Neural cell (in vitro differentiated cells): ENCODE measurements around the gene DCTN4. TPM values are rescaled to one million over a fixed set of nuclear protein-coding genes. Genes with fewer than 3 reads are reported as not detected.

ENCODE experiments used
- H2AFZ ChIP-seq: fragments of 200-600, 300-800 bp; sonication (generic), shearing (Covaris generic); 2 replicates; pipeline ENCODE4 v1.6.0; 2014; ENCODE audit warnings: low read depth, mild to moderate bottlenecking, antibody characterized with exemption, low read length, moderate library complexity
- H3F3A ChIP-seq: fragments of 200-600 bp; shearing (Covaris generic); 2 replicates; pipeline ENCODE4 v1.6.1; 2016; ENCODE audit warnings: mild to moderate bottlenecking, moderate library complexity, mixed read lengths, antibody characterized with exemption, low read length; ENCODE audit not compliant: insufficient read depth, poor library complexity, severe bottlenecking
- H3K27ac ChIP-seq: fragments of 200-600, 300-800 bp; sonication (generic), shearing (Covaris generic); 2 replicates; pipeline ENCODE4 v1.5.1; 2014; ENCODE audit warnings: mild to moderate bottlenecking, low read length, moderate library complexity
- H3K27me3 ChIP-seq: fragments of 300-800, 200-600 bp; sonication (generic), shearing (Covaris generic); 2 replicates; pipeline ENCODE4 v1.6.0; 2014; ENCODE audit warnings: mild to moderate bottlenecking, low read depth, low read length, moderate library complexity; ENCODE audit not compliant: insufficient read depth
- H3K36me3 ChIP-seq: fragments of 300-800, 200-600 bp; sonication (generic), shearing (Covaris generic); 2 replicates; pipeline ENCODE4 v1.5.1; 2014; ENCODE audit warnings: mild to moderate bottlenecking, antibody characterized with exemption, low read length, moderate library complexity; ENCODE audit not compliant: insufficient read depth
- H3K4me2 ChIP-seq: fragments of 300-800, 200-600 bp; sonication (generic), shearing (Covaris generic); 2 replicates; pipeline ENCODE4 v1.6.0; 2014; ENCODE audit warnings: mild to moderate bottlenecking, low read length
- H3K4me3 ChIP-seq: fragments of 300-800, 200-600 bp; sonication (generic), shearing (Covaris generic); 2 replicates; pipeline ENCODE4 v1.5.1; 2014; ENCODE audit warnings: mild to moderate bottlenecking, low read length, moderate library complexity
- H3K79me2 ChIP-seq: fragments of 200-600 bp; shearing (Covaris generic); replicated peaks from 2 replicates; pipeline ENCODE4 v1.6.0; 2014; ENCODE audit warnings: mild to moderate bottlenecking, low read length, moderate library complexity; ENCODE audit not compliant: insufficient read depth
- H3K9ac ChIP-seq: fragments of 300-800, 200-600 bp; sonication (generic), shearing (Covaris generic); 2 replicates; pipeline ENCODE4 v1.6.1; 2016; ENCODE audit warnings: mild to moderate bottlenecking, low read length, mixed read lengths
- H3K9me2 ChIP-seq: fragments of 200-600 bp; shearing (Covaris generic); 2 replicates; pipeline ENCODE4 v1.6.1; 2016; ENCODE audit warnings: mild to moderate bottlenecking, low read length, mixed read lengths; ENCODE audit not compliant: insufficient read depth
- H3K9me3 ChIP-seq: fragments of 200-600, 300-800 bp; sonication (generic), shearing (Covaris generic); 2 replicates; pipeline ENCODE4 v1.6.1; 2016; ENCODE audit warnings: mild to moderate bottlenecking, mixed run types, low read length, moderate library complexity, mixed read lengths
- H4K20me1 ChIP-seq: fragments of 200-600 bp; shearing (Covaris generic); 2 replicates; pipeline ENCODE4 v1.6.1; 2016; ENCODE audit warnings: mild to moderate bottlenecking, mixed run types; ENCODE audit not compliant: insufficient read depth
- EP300 ChIP-seq: fragments of 450-650 bp; conservative IDR thresholded peaks from 2 replicates; pipeline ENCODE4 v1.6.1; 2014; ENCODE audit warnings: antibody characterized with exemption, mild to moderate bottlenecking, moderate library complexity; ENCODE audit not compliant: poor library complexity, severe bottlenecking
- EZH2 ChIP-seq: fragments of 200-600, 300-800 bp; shearing (Covaris generic), sonication (generic); IDR thresholded peaks from 2 replicates; pipeline ENCODE4 v1.6.1; 2014; ENCODE audit warnings: antibody characterized with exemption, low read length, borderline replicate concordance, mild to moderate bottlenecking; ENCODE audit not compliant: insufficient read depth, poor library complexity, severe bottlenecking
- MXI1 ChIP-seq: fragments of 450-650 bp; conservative IDR thresholded peaks from 2 replicates; pipeline ENCODE4 v1.6.1; 2014; ENCODE audit warnings: antibody characterized with exemption, mild to moderate bottlenecking; ENCODE audit not compliant: poor library complexity, severe bottlenecking
- POLR2AphosphoS5 ChIP-seq: IDR thresholded peaks from 2 replicates; pipeline ENCODE4 v1.6.1; 2012
- RAD21 ChIP-seq: fragments of 450-650 bp; conservative IDR thresholded peaks from 2 replicates; pipeline ENCODE4 v1.6.1; 2014; ENCODE audit warnings: antibody characterized with exemption, mild to moderate bottlenecking, moderate library complexity
- SMC3 ChIP-seq: fragments of 450-650 bp; conservative IDR thresholded peaks from 2 replicates; pipeline ENCODE4 v1.6.1; 2014; ENCODE audit warnings: antibody characterized with exemption, mild to moderate bottlenecking, moderate library complexity; ENCODE audit not compliant: poor library complexity
- TAF1 ChIP-seq: IDR thresholded peaks from 2 replicates; pipeline ENCODE4 v1.6.1; 2012; ENCODE audit warnings: low read depth
- polyA plus RNA-seq: library from polyadenylated mRNA; depleted of rRNA; stranded (reverse); fragments of >200 nt; gene quantifications from 2 replicates; pipeline ENCODE4 v1.2.3, GENCODE V29; 2014
- TF ChIP-seq, protein P1 (sequence below): IDR thresholded peaks from 2 replicates; pipeline ENCODE4 v1.6.1; 2012; ENCODE audit warnings: borderline replicate concordance
- TF ChIP-seq, protein P2 (sequence below): fragments of 450-650 bp; IDR thresholded peaks from 2 replicates; pipeline ENCODE4 v1.5.1; 2014; ENCODE audit warnings: antibody characterized with exemption, mild to moderate bottlenecking, moderate library complexity; ENCODE audit not compliant: poor library complexity, severe bottlenecking

DCTN4 gene
- polyA plus RNA-seq, 1 donor from 2014 or later, result 117 TPM

DNA sequence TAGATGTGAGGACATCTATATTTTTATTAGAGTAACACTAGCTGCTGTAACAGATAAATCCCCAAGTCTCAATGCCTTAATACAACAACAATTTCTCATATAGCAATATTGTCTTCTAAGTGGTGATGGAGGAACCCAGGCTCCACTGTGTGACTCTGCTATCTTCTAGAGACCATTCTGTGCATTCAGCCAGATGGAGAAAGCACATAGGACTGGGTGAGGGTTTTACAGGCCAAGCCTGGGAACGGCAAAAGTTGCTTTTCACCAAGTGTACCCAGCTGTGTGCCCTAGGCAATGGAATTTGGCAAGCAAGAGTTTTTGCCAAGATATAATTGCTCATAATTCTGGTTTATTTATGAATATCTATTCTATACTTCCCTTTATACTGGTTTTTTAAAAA lies 69.7 kb downstream of the DCTN4 start:
- no peak overlapping the region for H3K4me2 ChIP-seq
- no peaks in the 10 kb centered on the region for H3K27me3 ChIP-seq
- TF ChIP-seq SMC3 (no peak), POLR2AphosphoS5 (no peak), EZH2 (no peak)
- TF ChIP-seq, protein P1, sequence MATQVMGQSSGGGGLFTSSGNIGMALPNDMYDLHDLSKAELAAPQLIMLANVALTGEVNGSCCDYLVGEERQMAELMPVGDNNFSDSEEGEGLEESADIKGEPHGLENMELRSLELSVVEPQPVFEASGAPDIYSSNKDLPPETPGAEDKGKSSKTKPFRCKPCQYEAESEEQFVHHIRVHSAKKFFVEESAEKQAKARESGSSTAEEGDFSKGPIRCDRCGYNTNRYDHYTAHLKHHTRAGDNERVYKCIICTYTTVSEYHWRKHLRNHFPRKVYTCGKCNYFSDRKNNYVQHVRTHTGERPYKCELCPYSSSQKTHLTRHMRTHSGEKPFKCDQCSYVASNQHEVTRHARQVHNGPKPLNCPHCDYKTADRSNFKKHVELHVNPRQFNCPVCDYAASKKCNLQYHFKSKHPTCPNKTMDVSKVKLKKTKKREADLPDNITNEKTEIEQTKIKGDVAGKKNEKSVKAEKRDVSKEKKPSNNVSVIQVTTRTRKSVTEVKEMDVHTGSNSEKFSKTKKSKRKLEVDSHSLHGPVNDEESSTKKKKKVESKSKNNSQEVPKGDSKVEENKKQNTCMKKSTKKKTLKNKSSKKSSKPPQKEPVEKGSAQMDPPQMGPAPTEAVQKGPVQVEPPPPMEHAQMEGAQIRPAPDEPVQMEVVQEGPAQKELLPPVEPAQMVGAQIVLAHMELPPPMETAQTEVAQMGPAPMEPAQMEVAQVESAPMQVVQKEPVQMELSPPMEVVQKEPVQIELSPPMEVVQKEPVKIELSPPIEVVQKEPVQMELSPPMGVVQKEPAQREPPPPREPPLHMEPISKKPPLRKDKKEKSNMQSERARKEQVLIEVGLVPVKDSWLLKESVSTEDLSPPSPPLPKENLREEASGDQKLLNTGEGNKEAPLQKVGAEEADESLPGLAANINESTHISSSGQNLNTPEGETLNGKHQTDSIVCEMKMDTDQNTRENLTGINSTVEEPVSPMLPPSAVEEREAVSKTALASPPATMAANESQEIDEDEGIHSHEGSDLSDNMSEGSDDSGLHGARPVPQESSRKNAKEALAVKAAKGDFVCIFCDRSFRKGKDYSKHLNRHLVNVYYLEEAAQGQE, result no peak
- H3F3A ChIP-seq, result no peaks in the 10 kb centered on the region
- H3K36me3 ChIP-seq, result no peaks in the 10 kb centered on the region
- H3K9me2 ChIP-seq, result no peaks in the 10 kb centered on the region
- H3K79me2 ChIP-seq, result no peaks in the 10 kb centered on the region
- H3K4me3 ChIP-seq, result no peak overlapping the region
- H3K9ac ChIP-seq, result no peak overlapping the region
- no peak overlapping the region for H2AFZ ChIP-seq
- no peaks in the 10 kb centered on the region for H3K9me3 ChIP-seq
- H3K27ac ChIP-seq, result no peak overlapping the region
- H4K20me1 ChIP-seq, result no peaks in the 10 kb centered on the region

DNA sequence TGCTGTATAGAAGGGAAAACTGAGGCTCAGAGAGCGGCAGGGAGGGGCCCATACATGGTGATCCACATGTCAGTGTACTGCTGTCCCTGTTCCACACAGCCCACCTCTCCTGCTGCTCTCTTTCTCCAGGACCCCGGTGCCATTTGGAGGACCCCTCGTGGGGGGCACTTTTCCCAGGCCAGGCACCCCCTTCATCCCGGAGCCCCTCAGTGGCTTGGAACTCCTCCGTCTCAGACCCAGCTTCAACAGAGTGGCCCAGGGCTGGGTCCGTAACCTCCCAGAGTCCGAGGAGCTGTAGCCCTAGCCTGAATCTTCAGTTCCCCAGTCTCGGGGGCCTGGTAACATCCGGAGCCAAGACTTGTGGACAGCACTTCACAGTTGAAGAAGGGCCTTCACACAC lies 82.2 kb downstream of the DCTN4 start:
- H2AFZ ChIP-seq, result no peak overlapping the region
- no peak overlapping the region for H3K27ac ChIP-seq
- no peaks in the 10 kb centered on the region for H3K9me3 ChIP-seq
- no peaks in the 10 kb centered on the region for H4K20me1 ChIP-seq
- H3K4me3 ChIP-seq, result no peak overlapping the region
- H3F3A ChIP-seq, result no peaks in the 10 kb centered on the region
- H3K79me2 ChIP-seq, result no peaks in the 10 kb centered on the region
- TF ChIP-seq, protein P1, result no peak
- TF ChIP-seq RAD21, result no peak
- no peak for TF ChIP-seq POLR2AphosphoS5
- TF ChIP-seq, protein P2, sequence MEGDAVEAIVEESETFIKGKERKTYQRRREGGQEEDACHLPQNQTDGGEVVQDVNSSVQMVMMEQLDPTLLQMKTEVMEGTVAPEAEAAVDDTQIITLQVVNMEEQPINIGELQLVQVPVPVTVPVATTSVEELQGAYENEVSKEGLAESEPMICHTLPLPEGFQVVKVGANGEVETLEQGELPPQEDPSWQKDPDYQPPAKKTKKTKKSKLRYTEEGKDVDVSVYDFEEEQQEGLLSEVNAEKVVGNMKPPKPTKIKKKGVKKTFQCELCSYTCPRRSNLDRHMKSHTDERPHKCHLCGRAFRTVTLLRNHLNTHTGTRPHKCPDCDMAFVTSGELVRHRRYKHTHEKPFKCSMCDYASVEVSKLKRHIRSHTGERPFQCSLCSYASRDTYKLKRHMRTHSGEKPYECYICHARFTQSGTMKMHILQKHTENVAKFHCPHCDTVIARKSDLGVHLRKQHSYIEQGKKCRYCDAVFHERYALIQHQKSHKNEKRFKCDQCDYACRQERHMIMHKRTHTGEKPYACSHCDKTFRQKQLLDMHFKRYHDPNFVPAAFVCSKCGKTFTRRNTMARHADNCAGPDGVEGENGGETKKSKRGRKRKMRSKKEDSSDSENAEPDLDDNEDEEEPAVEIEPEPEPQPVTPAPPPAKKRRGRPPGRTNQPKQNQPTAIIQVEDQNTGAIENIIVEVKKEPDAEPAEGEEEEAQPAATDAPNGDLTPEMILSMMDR, result no peak
- TF ChIP-seq MXI1, result no peak
- TF ChIP-seq SMC3, result no peak
- no peak for TF ChIP-seq TAF1
- TF ChIP-seq EP300, result no peak
- TF ChIP-seq EZH2, result no peak
- no peak overlapping the region for H3K4me2 ChIP-seq
- peaks cover 16% of the 10 kb centered on the region for H3K27me3 ChIP-seq
- H3K9me2 ChIP-seq, result no peaks in the 10 kb centered on the region
- no peak overlapping the region for H3K9ac ChIP-seq
- no peaks in the 10 kb centered on the region for H3K36me3 ChIP-seq
